ENCODE measurements around the gene MISP. TPM values are rescaled to one million over a fixed set of nuclear protein-coding genes. Genes with fewer than 3 reads are reported as not detected.

Gene MISP
- total and polyA plus RNA-seq, 2 of the 13 experiments (the other 11 are each of a cell fraction or from before 2014, with no cell fraction given) = 0.67 to 1.3 TPM

DNA sequence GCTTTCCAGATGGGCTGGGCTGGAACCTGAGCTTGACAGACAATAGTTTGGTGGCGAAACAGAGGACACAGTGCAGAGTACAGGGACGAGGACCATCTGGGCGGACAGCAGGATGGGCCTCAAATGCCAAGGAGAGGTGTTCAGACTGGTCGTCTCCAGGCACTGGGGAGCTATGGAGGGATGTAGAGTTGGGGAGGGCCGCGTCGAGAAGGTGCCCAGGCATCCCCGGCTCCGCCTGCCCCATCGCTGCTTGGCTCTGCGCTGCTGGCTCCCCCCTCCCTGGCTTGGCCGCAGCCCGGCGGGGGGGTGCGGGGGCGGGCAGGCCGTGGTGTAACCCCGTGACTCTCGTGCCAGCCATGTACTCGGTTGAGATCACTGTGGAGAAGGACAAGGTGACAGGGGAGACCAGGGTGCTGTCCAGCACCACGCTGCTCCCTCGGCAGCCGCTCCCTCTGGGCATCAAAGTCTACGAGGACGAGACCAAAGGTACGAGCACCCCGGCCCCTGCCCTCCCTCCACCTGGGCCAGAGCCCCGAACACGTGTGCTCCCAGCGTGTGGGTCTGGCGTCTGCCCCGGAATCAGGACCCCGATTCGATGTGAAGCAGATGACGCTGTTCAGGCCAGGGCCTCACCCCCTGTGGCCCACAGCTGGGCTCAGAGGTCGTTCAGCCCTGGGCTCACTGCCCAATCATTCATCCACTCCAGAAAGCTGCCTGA lies 10.8 kb upstream of the MISP start (continued):
- TF ChIP-seq, protein P1, sequence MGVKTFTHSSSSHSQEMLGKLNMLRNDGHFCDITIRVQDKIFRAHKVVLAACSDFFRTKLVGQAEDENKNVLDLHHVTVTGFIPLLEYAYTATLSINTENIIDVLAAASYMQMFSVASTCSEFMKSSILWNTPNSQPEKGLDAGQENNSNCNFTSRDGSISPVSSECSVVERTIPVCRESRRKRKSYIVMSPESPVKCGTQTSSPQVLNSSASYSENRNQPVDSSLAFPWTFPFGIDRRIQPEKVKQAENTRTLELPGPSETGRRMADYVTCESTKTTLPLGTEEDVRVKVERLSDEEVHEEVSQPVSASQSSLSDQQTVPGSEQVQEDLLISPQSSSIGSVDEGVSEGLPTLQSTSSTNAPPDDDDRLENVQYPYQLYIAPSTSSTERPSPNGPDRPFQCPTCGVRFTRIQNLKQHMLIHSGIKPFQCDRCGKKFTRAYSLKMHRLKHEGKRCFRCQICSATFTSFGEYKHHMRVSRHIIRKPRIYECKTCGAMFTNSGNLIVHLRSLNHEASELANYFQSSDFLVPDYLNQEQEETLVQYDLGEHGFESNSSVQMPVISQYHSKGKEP (CRISPR knock-in tag; IDR thresholded peaks at IDR 0.05) = no peak
- TF ChIP-seq, protein P2, sequence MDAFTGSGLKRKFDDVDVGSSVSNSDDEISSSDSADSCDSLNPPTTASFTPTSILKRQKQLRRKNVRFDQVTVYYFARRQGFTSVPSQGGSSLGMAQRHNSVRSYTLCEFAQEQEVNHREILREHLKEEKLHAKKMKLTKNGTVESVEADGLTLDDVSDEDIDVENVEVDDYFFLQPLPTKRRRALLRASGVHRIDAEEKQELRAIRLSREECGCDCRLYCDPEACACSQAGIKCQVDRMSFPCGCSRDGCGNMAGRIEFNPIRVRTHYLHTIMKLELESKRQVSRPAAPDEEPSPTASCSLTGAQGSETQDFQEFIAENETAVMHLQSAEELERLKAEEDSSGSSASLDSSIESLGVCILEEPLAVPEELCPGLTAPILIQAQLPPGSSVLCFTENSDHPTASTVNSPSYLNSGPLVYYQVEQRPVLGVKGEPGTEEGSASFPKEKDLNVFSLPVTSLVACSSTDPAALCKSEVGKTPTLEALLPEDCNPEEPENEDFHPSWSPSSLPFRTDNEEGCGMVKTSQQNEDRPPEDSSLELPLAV (CRISPR knock-in tag; conservative IDR thresholded peaks at IDR 0.05; ENCODE audit: low read depth) = no peak
- TF ChIP-seq ZNF138 (CRISPR knock-in tag; IDR thresholded peaks at IDR 0.05; ENCODE audit: low read depth) (no peak), ZNF296 (CRISPR knock-in tag; conservative IDR thresholded peaks at IDR 0.05) (peak; percentile 51; the same call in 1 of the 2 replicates), BCLAF1 (IDR thresholded peaks at IDR 0.05) (no peak), ZNF17 (CRISPR knock-in tag; IDR thresholded peaks at IDR 0.05) (no peak), ZEB1 (IDR thresholded peaks at IDR 0.05; ENCODE audit: insufficient replicate concordance, low read depth) (no peak), KMT2A (CRISPR knock-in tag; IDR thresholded peaks at IDR 0.05) (no peak), TOE1 (CRISPR knock-in tag; IDR thresholded peaks at IDR 0.05) (no peak), ZNF460 (CRISPR knock-in tag; IDR thresholded peaks at IDR 0.05; ENCODE audit: borderline replicate concordance) (no peak; the same call in 1 of the 2 replicates), ZNF747 (CRISPR knock-in tag; IDR thresholded peaks at IDR 0.05; ENCODE audit: borderline replicate concordance) (no peak), ZSCAN12 (CRISPR knock-in tag; IDR thresholded peaks at IDR 0.05) (no peak), KLF11 (CRISPR knock-in tag; IDR thresholded peaks at IDR 0.05) (no peak), ZNF570 (CRISPR knock-in tag; IDR thresholded peaks at IDR 0.05; ENCODE audit: borderline replicate concordance) (peak; percentile 66; the same call in 1 of the 2 replicates), RFX1 (IDR thresholded peaks at IDR 0.05) (no peak), ZNF720 (CRISPR knock-in tag; IDR thresholded peaks at IDR 0.05) (no peak), GTF3A (CRISPR knock-in tag; conservative IDR thresholded peaks at IDR 0.05) (no peak)
- TF ChIP-seq, protein P3, sequence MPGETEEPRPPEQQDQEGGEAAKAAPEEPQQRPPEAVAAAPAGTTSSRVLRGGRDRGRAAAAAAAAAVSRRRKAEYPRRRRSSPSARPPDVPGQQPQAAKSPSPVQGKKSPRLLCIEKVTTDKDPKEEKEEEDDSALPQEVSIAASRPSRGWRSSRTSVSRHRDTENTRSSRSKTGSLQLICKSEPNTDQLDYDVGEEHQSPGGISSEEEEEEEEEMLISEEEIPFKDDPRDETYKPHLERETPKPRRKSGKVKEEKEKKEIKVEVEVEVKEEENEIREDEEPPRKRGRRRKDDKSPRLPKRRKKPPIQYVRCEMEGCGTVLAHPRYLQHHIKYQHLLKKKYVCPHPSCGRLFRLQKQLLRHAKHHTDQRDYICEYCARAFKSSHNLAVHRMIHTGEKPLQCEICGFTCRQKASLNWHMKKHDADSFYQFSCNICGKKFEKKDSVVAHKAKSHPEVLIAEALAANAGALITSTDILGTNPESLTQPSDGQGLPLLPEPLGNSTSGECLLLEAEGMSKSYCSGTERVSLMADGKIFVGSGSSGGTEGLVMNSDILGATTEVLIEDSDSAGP (CRISPR knock-in tag; IDR thresholded peaks at IDR 0.05; ENCODE audit: borderline replicate concordance) = peak; percentile 80
- TF ChIP-seq, protein P4, sequence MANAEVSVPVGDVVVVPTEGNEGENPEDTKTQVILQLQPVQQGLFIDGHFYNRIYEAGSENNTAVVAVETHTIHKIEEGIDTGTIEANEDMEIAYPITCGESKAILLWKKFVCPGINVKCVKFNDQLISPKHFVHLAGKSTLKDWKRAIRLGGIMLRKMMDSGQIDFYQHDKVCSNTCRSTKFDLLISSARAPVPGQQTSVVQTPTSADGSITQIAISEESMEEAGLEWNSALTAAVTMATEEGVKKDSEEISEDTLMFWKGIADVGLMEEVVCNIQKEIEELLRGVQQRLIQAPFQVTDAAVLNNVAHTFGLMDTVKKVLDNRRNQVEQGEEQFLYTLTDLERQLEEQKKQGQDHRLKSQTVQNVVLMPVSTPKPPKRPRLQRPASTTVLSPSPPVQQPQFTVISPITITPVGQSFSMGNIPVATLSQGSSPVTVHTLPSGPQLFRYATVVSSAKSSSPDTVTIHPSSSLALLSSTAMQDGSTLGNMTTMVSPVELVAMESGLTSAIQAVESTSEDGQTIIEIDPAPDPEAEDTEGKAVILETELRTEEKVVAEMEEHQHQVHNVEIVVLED (CRISPR knock-in tag; IDR thresholded peaks at IDR 0.05; ENCODE audit: borderline replicate concordance) = peak; percentile 71

Measured in HepG2 (cell line).